ENCODE data around the gene CMTM2.
"Not testable (repeated sequence)": the region's sequence is repeated elsewhere in the genome, so short reads cannot be mapped to it uniquely, and the experiment has no call there.

The CMTM2 gene

DNA sequence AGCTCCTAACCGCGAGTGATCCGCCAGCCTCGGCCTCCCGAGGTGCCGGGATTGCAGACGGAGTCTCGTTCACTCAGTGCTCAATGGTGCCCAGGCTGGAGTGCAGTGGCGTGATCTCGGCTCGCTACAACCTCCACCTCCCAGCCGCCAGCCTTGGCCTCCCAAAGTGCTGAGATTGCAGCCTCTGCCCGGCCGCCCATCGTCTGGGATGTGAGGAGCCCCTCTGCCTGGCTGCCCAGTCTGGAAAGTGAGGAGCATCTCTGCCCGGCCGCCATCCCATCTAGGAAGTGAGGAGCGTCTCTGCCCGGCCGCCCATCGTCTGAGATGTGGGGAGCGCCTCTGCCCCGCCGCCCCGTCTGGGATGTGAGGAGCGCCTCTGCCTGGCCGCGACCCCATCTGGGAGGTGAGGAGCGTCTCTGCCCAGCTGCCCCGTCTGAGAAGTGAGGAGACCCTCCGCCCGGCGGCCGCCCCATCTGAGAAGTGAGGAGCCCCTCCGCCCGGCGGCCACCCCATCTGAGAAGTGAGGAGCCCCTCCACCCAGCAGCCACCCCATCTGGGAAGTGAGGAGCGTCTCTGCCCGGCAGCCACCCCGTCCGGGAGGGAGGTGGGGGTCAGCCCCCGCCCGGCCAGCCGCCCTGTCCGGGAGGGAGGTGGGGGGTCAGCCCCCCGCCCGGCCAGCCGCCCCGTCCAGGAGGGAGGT, 51.4 kb downstream of the CMTM2 start:
- DNase-seq (ENCODE audit: low read depth in 1 of 2, low spot score in 1 of 2): not testable (repeated sequence)

- DNase-seq (ENCODE audit: low read depth in 1 of 2, low spot score in 1 of 2): not testable (repeated sequence)
Measured at GRCh38 chr16:66631558-66631957, 52.3 kb downstream of the CMTM2 start.

GRCh38 chr16:66634527-66635196, 55.4 kb downstream of the CMTM2 start:
- DNase-seq (ENCODE audit: low read depth in 1 of 2, low spot score in 1 of 2): no peak

DNA sequence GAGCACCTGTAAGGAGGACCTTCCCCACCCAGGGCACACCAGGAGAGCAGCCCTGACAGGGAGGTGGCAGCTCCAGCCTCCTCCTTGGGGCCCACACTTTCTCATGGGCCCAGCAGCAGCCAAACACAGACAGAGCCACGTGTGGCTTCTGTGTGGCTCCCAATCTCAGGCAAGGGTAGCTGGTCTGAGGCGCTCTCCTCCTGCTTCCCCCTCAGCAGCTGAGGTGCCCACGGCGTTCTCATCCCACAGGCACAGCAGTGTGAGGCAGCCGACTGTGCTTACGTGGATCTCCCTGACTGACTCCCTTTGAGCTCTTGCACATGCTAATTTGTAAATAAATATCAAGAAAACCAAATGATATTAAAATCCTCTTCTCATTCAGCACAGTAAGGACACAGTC, 56.1 kb downstream of the CMTM2 start:
- no peak for DNase-seq (ENCODE audit: low read depth in 1 of 2, low spot score in 1 of 2)

GRCh38 chr16:66636199-66636598, 56.9 kb downstream of the CMTM2 start:
- no peak for DNase-seq (ENCODE audit: low read depth in 1 of 2, low spot score in 1 of 2)

- DNase-seq (ENCODE audit: low read depth in 1 of 2, low spot score in 1 of 2): no peak
Measured at GRCh38 chr16:66637806-66638205, 58.5 kb downstream of the CMTM2 start.

All from stimulated activated CD4-positive, alpha-beta T cell treated with anti-CD3 and anti-CD28 coated beads, Interleukin-15, amount 100 ng/mL, for 1 hour (primary cell).